Measurements from ENCODE around the gene ZNF521. TPM values are rescaled to one million over a fixed set of nuclear protein-coding genes. Genes with fewer than 3 reads are reported as not detected.
"Not testable (repeated sequence)": the region's sequence is repeated elsewhere in the genome, so short reads cannot be mapped to it uniquely, and the experiment has no call there.

ZNF521 gene
- total RNA-seq, 2 donors from 2014 or later = 12.7 to 41.5 TPM

DNA sequence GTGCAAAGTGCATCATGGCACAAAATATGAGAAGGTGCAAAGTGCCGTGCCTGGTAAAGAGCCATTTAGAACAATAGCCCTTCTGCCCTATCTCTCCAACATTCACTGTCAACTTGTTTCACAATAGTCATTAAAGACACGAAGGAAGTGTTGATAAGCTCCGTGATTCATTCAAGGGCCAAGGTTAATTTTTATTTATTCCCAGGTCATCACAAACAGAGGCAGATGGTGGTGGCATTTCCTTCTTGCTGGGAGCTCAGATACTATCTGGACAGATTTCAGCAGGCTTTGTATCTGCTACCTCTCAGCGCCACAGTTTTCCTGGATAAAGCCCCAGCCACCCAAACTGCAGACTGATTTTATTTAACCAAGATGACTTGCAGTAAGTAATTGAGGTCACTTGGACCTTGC, 309.3 kb downstream of the ZNF521 start:
- Histone ChIP-seq H3K4me1 (replicated peaks) (no peaks in the 10 kb centered on the region), H3K4me3 (no peak overlapping the region), H3K9me3 (no peaks in the 10 kb centered on the region), H3K36me3 (no peaks in the 10 kb centered on the region), H3K27me3 (replicated peaks; ENCODE audit: insufficient read depth) (no peaks in the 10 kb centered on the region), H3K27ac (no peak overlapping the region)
- intact Hi-C loops (cut with DNase I) = no loop called here
- WGBS = 53% methylated on average over 4 of the region's 4 CpGs
- DNase-seq (ENCODE audit: low spot score) = no peak
- TF ChIP-seq POLR2A (IDR thresholded peaks at IDR 0.05) = no peak
- no peak for TF ChIP-seq POLR2AphosphoS5 (IDR thresholded peaks at IDR 0.05)
- TF ChIP-seq, protein P1, sequence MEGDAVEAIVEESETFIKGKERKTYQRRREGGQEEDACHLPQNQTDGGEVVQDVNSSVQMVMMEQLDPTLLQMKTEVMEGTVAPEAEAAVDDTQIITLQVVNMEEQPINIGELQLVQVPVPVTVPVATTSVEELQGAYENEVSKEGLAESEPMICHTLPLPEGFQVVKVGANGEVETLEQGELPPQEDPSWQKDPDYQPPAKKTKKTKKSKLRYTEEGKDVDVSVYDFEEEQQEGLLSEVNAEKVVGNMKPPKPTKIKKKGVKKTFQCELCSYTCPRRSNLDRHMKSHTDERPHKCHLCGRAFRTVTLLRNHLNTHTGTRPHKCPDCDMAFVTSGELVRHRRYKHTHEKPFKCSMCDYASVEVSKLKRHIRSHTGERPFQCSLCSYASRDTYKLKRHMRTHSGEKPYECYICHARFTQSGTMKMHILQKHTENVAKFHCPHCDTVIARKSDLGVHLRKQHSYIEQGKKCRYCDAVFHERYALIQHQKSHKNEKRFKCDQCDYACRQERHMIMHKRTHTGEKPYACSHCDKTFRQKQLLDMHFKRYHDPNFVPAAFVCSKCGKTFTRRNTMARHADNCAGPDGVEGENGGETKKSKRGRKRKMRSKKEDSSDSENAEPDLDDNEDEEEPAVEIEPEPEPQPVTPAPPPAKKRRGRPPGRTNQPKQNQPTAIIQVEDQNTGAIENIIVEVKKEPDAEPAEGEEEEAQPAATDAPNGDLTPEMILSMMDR (IDR thresholded peaks at IDR 0.05) = no peak

- H3K4me1 ChIP-seq (replicated peaks) = no peaks in the 10 kb centered on the region
- H3K27me3 ChIP-seq (replicated peaks; ENCODE audit: insufficient read depth) = no peaks in the 10 kb centered on the region
- no peaks in the 10 kb centered on the region for H3K36me3 ChIP-seq
- intact Hi-C loops (cut with DNase I) = no loop called here
- 97% methylated on average over 3 of the region's 3 CpGs for WGBS
- H3K9me3 ChIP-seq = no peaks in the 10 kb centered on the region
- no peak for DNase-seq (ENCODE audit: low spot score)
- TF ChIP-seq POLR2A (IDR thresholded peaks at IDR 0.05) = no peak
- no peak for TF ChIP-seq POLR2AphosphoS5 (IDR thresholded peaks at IDR 0.05)
- TF ChIP-seq, protein P1 (IDR thresholded peaks at IDR 0.05) = no peak
- no peak overlapping the region for H3K27ac ChIP-seq
- no peak overlapping the region for H3K4me3 ChIP-seq
Measured at GRCh38 chr18:25039781-25040180, 312.2 kb downstream of the ZNF521 start.

DNA sequence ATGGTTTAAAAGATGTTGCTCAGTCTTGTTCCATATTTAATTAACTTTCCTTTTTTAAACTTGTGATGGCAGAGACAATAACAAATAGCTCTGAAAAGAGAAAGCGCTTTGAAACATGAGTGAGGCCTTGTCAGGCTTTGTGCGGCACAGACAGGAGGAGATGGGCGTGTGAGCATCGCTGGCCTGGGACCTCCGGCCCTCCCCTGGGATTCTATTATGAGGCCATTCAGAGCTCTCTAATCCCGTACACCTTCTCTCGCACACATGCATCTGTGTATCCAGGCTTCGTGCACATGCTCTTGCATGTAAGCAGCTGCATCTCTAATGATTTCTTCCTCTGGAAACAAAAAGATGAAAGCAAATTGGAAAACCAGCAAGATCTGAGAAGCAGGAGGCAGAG, 313.7 kb downstream of the ZNF521 start:
- H3K9me3 ChIP-seq = no peaks in the 10 kb centered on the region
- no peak overlapping the region for H3K4me3 ChIP-seq
- TF ChIP-seq, protein P1 (IDR thresholded peaks at IDR 0.05) = no peak
- TF ChIP-seq POLR2AphosphoS5 (IDR thresholded peaks at IDR 0.05) = no peak
- no peak for TF ChIP-seq POLR2A (IDR thresholded peaks at IDR 0.05)
- H3K27ac ChIP-seq = no peak overlapping the region
- intact Hi-C loops (cut with DNase I) = no loop called here
- DNase-seq (ENCODE audit: low spot score) = no peak
- no peaks in the 10 kb centered on the region for H3K4me1 ChIP-seq (replicated peaks)
- H3K27me3 ChIP-seq (replicated peaks; ENCODE audit: insufficient read depth) = no peaks in the 10 kb centered on the region
- H3K36me3 ChIP-seq = no peaks in the 10 kb centered on the region
- 61% methylated on average over 8 of the region's 8 CpGs for WGBS

DNA sequence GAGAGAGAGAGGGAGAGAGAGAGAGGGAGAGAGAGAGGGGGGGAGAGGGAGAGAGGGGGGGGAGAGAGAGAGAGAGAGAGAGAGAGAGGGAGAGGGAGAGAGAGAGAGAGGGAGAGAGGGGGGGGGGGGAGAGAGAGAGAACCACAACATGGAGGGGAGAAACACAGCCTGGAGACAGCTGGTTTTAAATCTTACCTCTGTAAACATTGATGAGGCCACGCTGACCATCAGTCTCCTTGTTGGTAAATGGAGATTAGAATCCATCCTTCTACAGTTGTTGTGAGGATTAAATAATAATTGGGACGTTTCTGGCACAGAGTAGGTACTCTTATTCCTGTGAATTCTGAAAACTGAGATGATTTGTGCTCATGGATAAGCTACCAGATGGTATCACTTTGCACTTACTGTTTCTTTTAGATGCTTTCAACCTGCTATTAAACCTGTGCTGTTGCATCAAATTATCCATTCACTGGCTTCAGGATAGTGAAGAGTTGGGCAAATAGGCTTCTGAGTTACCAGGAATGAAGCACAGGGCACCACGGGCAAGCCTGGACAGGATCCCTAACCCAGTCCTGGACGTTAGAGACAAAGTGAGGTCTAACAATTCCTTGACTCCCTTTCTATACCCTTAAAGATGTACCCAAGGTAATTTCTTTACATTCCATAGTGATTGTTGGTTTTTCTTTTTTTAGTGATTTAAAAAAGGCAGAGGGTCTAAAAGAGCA, 318.1 kb downstream of the ZNF521 start:
- TF ChIP-seq, protein P1 (IDR thresholded peaks at IDR 0.05) = no peak
- no peak for TF ChIP-seq POLR2AphosphoS5 (IDR thresholded peaks at IDR 0.05)
- TF ChIP-seq POLR2A (IDR thresholded peaks at IDR 0.05) = no peak
- Histone ChIP-seq H3K4me1 (replicated peaks) (no peaks in the 10 kb centered on the region), H3K36me3 (no peaks in the 10 kb centered on the region), H3K27me3 (replicated peaks; ENCODE audit: insufficient read depth) (no peaks in the 10 kb centered on the region), H3K27ac (no peak overlapping the region), H3K4me3 (no peak overlapping the region), H3K9me3 (no peaks in the 10 kb centered on the region)
- 36% methylated on average over 4 of the region's 4 CpGs for WGBS
- DNase-seq (ENCODE audit: low spot score) = no peak
- intact Hi-C loops (cut with DNase I) = no loop called here

DNA sequence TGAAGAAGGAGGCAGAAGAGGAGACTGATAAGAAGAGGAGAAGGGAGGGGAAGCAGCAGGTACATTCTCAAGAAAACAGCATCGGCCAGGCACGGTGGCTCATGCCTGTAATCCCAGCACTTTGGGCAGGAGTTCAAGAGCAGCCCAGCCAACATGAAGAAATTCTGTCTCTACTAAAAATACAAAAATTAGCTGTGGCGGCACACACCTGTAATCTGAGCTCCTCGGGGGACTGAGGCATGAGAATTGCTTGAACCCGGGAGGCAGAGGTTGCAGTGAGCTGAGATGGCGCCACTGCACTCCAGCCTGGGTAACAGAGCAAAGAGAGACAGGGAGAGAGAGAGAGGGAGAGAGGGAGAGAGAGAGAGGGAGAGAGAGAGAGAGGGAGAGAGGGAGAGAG, 318.8 kb downstream of the ZNF521 start:
- H3K9me3 ChIP-seq; H3K4me1 ChIP-seq (replicated peaks); H3K4me3 ChIP-seq; H3K27me3 ChIP-seq (replicated peaks; ENCODE audit: insufficient read depth); H3K27ac ChIP-seq; H3K36me3 ChIP-seq; intact Hi-C loops (cut with DNase I); DNase-seq (ENCODE audit: low spot score): not testable (repeated sequence)
- WGBS = 30% methylated on average over 5 of the region's 6 CpGs
